GM19238 (cell line): ENCODE measurements around the gene ROBO1.
"Not testable (repeated sequence)": the region's sequence is repeated elsewhere in the genome, so short reads cannot be mapped to it uniquely, and the experiment has no call there.

Experiments used
- DNase-seq: peaks from one replicate; pipeline ENCODE4 v3.0.0; 2011; ENCODE audit warnings: low spot score; ENCODE audit not compliant: insufficient read length

The ROBO1 gene

DNA sequence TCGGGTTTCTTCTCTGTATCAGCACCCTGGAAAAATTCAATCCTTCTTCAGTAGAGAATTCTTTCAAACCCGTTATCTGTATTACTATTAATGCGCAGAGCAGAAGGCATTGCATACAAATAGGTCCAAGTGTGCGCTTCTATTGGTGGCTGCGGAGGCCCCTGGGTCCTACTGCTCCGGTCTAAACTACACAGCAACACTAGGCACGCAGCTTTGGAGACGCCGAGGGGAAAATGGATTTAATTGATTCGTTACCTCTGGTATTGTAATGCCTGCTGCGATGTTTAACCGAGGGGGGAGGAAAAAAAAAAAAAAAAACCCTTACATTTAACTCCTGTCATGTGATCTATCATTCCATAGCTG lies at the start of gene ROBO1:
Gene ROBO1, minus strand, starts transcription at position 94 of the 363 bp plus-strand sequence.
- DNase-seq: no peak

- DNase-seq: no peak
Observed at GRCh38 chr3:79817224-79817623, 49.4 kb upstream of the ROBO1 start.

- DNase-seq: no peak
Observed at GRCh38 chr3:79815478-79815877, 47.7 kb upstream of the ROBO1 start.

DNA sequence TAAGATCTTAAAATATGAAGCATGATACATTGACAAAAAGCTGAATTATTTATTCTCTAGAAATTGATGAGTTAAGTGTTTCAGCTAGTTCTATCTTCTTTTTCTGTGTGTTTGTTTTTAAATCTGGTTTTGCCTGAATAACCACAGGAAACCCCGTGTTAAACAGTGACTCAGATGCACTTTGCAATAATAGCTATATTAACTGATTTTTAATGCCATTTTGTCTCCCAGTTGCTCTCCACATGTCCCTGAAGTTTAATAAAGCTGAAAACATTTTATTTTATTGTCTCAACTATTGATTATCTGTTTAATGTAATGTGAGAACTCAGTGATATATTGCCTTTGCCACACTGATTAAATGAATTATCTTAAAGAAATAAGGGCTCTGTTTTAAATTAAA lies 42.8 kb upstream of the ROBO1 start:
- DNase-seq: no peak

GRCh38 chr3:79810092-79810491 lies 42.3 kb upstream of the ROBO1 start:
- no peak for DNase-seq

- no peak for DNase-seq
Observed at GRCh38 chr3:79809106-79809505, 41.3 kb upstream of the ROBO1 start.

DNA sequence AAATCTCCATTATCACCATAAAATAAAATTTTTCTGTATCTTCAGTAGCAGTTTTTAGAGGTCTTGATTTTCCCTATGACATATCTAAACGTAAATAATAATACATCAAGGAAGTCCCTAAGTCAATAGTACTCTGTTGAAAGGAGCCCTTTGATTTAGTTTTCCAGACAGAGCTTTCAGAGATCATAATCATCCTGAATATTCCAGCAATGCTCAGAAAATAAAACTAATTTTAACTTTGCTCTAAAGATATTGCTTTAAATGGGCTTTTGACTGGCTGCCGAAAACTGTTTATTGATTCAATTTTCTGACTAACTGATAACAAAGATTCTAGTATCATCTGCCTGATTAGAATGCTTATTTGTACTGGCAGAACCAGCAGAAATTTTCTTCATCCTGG lies 40.7 kb upstream of the ROBO1 start:
- no peak for DNase-seq

GRCh38 chr3:79790177-79790576 lies 22.4 kb upstream of the ROBO1 start:
- DNase-seq: not testable (repeated sequence)

DNA sequence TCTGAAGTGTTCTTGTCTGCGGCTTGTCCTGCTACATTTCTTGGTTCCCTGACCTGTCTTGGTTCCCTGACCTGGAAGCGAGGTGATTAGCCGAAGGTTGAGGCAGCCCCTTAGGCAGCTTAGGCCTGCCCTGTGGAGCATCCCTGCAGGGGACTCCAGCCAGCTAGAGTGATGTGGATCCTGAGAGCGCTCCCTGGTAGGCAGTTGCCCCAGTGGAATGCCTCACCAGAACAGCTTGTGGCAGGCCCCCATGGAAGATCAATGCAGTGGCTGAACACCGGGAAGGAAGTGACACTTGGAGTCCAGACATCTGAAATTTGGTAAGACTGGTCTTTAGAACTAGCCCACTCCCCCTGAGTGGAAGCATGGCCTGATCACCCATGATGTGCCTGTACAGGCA lies 5.5 kb upstream of the ROBO1 start:
- DNase-seq: no peak

- no peak for DNase-seq
Observed at GRCh38 chr3:79769229-79769628, 1.4 kb upstream of the ROBO1 start.

- no peak for DNase-seq
Observed at GRCh38 chr3:79767194-79767904, 449 bp downstream of the ROBO1 start.

DNA sequence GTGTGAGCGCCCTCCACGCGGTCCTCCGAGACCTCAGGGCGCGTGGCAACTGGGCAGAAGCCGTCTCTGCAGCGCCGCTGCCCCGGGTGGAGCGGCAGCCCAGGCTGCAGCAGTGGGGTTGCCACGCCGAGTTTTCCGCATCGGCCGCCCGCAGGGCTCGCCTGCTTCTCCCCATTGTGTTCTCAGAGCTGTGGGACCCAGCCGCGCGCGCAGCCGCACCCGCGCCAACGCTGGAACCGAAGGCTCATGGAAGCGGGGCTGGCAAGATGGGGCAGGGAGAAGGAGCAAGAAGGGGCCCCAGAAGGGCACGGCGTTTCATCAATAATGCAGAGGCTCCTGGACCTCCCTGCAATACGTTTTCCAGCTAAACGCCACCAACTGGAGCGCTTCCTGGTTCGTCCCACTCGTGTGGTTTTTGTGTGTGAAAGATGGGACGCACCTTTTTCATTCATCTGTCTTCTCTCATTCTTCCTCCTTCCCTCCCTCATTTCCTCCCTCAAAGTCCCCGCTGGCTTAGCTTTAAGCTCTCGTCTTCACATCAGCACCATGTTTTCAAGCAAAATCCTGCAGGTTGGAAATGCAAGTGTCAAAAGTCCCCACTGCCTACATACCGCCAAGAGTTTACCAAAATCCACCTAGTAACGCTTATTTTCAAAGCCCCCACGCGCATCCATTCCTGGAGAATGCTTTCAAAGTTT lies 1.2 kb downstream of the ROBO1 start:
- DNase-seq: no peak

DNA sequence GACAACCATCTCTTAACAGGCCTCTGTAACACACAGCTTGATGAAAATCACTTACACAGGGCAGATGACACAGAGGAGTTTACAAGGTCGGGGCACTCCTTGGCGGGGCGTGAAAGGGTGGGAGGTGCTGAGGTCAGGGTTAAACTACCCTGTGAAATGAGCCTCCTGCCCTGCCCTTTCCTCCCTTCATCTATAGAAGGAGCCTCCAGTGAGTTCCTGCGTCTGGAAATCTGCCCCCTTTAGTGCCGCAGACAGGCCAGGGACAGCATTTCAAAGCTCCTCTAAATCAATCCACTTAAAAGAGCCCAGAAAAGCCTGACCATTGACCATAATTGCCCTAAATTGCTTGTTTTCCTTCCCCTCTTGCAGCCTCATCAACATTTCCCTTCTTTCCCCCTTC lies 1.9 kb downstream of the ROBO1 start:
- DNase-seq: no peak

- DNase-seq: no peak
Observed at GRCh38 chr3:79761441-79761840, 6.4 kb downstream of the ROBO1 start.

- no peak for DNase-seq
Observed at GRCh38 chr3:79751703-79752102, 16.1 kb downstream of the ROBO1 start.

DNA sequence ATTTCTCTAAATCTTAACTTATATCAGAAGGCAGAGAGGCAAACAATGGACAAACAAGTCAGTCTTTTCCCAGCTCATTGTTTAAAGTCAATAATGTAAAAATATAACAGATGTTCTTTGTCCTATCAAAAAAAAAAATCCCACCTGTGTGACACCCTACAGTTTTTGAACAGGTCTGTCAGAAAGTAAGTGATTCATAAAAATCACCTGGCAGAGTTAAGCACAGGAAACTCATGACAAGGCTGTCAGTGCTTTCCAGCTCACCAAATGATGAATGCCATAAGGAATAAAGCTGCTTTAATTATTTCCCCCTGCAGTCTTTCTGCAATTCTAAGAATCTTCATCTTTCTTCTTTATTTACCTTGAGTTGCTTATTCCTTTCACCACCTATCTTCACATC lies 30.3 kb downstream of the ROBO1 start:
- no peak for DNase-seq

DNA sequence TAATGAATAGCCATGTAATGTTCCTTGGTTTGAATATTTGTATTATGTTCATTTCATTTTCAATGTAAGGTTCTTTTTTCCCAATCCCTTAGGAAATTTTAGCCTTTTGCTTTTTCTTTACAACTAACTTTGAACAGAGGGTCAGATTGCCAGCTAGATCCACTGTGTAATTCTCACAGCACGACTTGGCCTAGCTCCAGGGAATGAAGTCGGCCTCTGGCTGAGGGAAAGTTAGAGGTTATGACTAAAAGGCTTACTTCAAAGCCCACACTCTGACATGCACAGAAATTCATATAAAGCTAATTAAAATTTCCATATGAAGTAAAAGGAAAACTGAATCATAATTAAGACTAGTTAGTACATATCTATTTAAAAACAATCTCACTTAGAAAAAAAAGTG lies 38.7 kb downstream of the ROBO1 start:
- DNase-seq: no peak

DNA sequence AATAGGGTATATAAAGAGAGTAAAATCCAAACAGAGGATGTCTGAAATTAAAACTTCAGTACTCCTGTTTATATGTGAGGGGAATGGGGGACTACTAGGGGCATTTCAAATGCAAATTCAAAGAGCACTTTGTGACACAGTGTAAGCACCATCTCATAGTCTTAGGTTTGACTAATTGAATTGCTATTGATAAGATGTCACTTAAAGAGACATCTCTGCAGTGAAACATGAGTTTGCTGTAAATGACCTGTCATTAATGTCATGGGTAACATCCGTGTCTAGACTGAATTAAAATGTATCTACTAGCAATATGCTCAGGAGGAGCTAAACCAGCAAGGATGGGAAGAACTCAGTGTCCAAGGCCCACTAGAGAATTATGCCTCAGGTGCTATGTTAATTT lies 41.0 kb downstream of the ROBO1 start:
- no peak for DNase-seq

DNA sequence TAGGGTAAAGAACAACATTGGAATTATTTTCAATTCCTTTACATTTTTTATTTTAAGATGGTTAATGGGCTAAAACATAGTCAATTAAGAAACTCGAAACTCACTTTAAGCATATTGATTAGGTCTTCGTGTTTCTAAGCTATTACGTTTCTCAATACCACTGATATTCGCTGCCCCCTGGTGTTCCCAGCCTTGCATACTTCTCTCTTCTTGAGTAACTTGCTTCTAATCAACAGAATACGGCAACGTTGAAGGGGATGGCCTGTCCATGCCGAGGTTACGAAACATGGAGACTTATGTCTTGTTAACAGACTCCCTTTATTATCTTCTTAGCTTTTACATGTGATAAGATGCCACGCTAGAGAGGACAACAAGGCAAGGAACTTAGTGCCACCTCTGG lies 43.6 kb downstream of the ROBO1 start:
- no peak for DNase-seq

DNA sequence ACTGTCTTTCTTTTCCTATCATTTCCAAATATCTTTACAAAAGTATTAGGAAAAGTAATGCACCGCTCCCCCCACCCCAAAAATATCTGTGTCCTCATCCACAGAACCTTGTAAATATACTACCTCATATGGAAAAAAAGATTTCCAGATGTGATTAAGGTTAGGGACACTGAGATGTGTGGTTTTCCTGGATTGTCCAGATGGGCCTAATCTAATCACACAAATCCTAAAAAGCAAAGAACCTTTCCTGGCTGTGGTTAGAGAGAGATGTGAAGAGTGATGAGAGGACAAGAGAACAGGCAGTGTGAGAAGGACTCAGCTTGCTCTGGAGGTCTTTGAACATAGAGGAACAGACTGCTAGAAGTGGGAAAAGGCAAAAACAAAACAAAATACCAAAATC lies 77.7 kb downstream of the ROBO1 start:
- DNase-seq: no peak

DNA sequence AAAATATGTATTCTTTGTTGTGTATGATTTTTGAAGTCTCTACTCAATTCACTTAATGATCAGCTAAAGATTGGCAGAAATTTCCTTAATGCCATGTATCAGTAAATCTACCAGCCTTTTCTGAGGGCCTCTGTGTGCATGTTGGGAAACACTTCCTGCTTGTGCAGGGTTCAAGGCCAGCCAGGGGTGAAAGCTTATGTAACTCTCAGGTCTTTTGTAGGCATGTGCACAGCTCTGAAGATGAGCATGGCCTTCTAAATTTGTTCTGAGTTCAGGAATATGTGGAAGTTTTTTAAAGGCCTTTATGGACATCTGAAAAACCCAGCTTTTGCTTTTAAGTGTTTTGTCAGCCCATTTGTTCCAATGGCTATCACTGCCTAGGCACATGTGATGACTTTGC lies 82.7 kb downstream of the ROBO1 start:
- DNase-seq: no peak

GRCh38 chr3:79684041-79684440 lies 83.8 kb downstream of the ROBO1 start:
- DNase-seq: no peak

DNA sequence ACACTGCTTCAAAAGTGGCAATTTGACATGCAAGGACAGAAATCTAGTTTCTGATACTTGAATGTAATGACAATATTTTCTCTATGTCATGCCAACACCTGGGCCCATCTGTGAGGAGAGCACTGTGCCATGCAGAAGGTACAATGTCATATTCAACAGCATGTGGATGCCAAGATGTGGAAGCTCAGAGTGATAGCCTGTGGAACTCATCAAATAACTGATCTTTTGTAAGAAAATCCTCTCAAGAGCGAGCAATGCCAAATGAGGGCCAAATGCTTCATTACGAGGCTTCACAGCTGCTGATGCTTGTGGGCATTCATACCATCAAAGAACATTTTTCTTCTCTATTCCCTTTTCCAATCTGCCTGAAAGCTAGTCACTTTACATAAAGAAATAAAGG lies 95.1 kb downstream of the ROBO1 start:
- DNase-seq: no peak
